ENCODE measurements around the gene RPL35A. TPM values are rescaled to one million over a fixed set of nuclear protein-coding genes. Genes with fewer than 3 reads are reported as not detected.
A peak's percentile ranks its signal among the peaks of the same experiment; 100 is the strongest.
"Not testable (repeated sequence)": the region's sequence is repeated elsewhere in the genome, so short reads cannot be mapped to it uniquely, and the experiment has no call there.

The RPL35A gene
- total RNA-seq, 1 donor from 2014 or later, result 676 TPM

- DNase-seq (ENCODE audit: low read depth) (no peak), FAIRE-seq (no peak)
- Histone ChIP-seq H3K27me3 (ENCODE audit: control insufficient read depth, insufficient read depth, low read length) (no peaks in the 10 kb centered on the region), H3K4me3 (ENCODE audit: low read depth, low read length) (no peak overlapping the region), H3K36me3 (ENCODE audit: control insufficient read depth, insufficient read depth, low read length) (peaks cover 10% of the 10 kb centered on the region)
- no peak for TF ChIP-seq CTCF (IDR thresholded peaks at IDR 0.05; ENCODE audit: insufficient read depth, low read length, severe bottlenecking)
Observed at GRCh38 chr3:197957790-197958133, 7.8 kb downstream of the RPL35A start.

- Histone ChIP-seq H3K36me3 (ENCODE audit: control insufficient read depth, insufficient read depth, low read length) (peaks cover 7% of the 10 kb centered on the region), H3K4me3 (ENCODE audit: low read depth, low read length) (no peak overlapping the region), H3K27me3 (ENCODE audit: control insufficient read depth, insufficient read depth, low read length) (no peaks in the 10 kb centered on the region)
- DNase-seq (ENCODE audit: low read depth) (no peak), FAIRE-seq (no peak)
- TF ChIP-seq CTCF (IDR thresholded peaks at IDR 0.05; ENCODE audit: insufficient read depth, low read length, severe bottlenecking), result no peak
Observed at GRCh38 chr3:197958346-197958745, 8.4 kb downstream of the RPL35A start.

- not testable (repeated sequence) for FAIRE-seq; H3K4me3 ChIP-seq (ENCODE audit: low read depth, low read length); H3K36me3 ChIP-seq (ENCODE audit: control insufficient read depth, insufficient read depth, low read length); H3K27me3 ChIP-seq (ENCODE audit: control insufficient read depth, insufficient read depth, low read length); DNase-seq (ENCODE audit: low read depth)
Observed at GRCh38 chr3:197958848-197959247, 8.9 kb downstream of the RPL35A start.

- no peak for FAIRE-seq
- TF ChIP-seq CTCF (IDR thresholded peaks at IDR 0.05; ENCODE audit: insufficient read depth, low read length, severe bottlenecking), result no peak
- peaks cover 3% of the 10 kb centered on the region for H3K36me3 ChIP-seq (ENCODE audit: control insufficient read depth, insufficient read depth, low read length)
- DNase-seq (ENCODE audit: low read depth), result no peak
- no peaks in the 10 kb centered on the region for H3K27me3 ChIP-seq (ENCODE audit: control insufficient read depth, insufficient read depth, low read length)
- peak overlapping the region; percentile 70 for H3K4me3 ChIP-seq (ENCODE audit: low read depth, low read length)
Observed at GRCh38 chr3:197959500-197959890, 9.5 kb downstream of the RPL35A start.

- DNase-seq (ENCODE audit: low read depth) (peak; percentile 87), FAIRE-seq (no peak)
- Histone ChIP-seq H3K27me3 (ENCODE audit: control insufficient read depth, insufficient read depth, low read length) (no peaks in the 10 kb centered on the region), H3K4me3 (ENCODE audit: low read depth, low read length) (peak within 1 kb of the TSS; percentile 70), H3K36me3 (ENCODE audit: control insufficient read depth, insufficient read depth, low read length) (peaks cover 3% of the 10 kb centered on the region)
- TF ChIP-seq CTCF (IDR thresholded peaks at IDR 0.05; ENCODE audit: insufficient read depth, low read length, severe bottlenecking), result no peak
Observed at GRCh38 chr3:197959891-197960693, 10.1 kb downstream of the RPL35A start, which contains the start of gene LMLN. LMLN (plus strand) TSS chr3:197960217; CDS start chr3:197960246, 29 bp downstream.

GRCh38 chr3:197960694-197961581, 10.9 kb downstream of the RPL35A start:
- DNase-seq (ENCODE audit: low read depth) (peak; percentile 53), FAIRE-seq (no peak)
- H3K27me3 ChIP-seq (ENCODE audit: control insufficient read depth, insufficient read depth, low read length), result no peaks in the 10 kb centered on the region
- H3K4me3 ChIP-seq (ENCODE audit: low read depth, low read length), result peak overlapping the region; percentile 70
- peaks cover under 1% of the 10 kb centered on the region for H3K36me3 ChIP-seq (ENCODE audit: control insufficient read depth, insufficient read depth, low read length)
- no peak for TF ChIP-seq CTCF (IDR thresholded peaks at IDR 0.05; ENCODE audit: insufficient read depth, low read length, severe bottlenecking)

Data from bronchial epithelial cell (primary cell).